RPMI7951 (cell line): ENCODE results near the gene CCDC102A. TPM values are rescaled to one million over a fixed set of nuclear protein-coding genes. Genes with fewer than 3 reads are reported as not detected.

ENCODE experiments used
- DNase-seq: peaks from one replicate; pipeline ENCODE4 v3.0.0-alpha.2; 2012; ENCODE audit warnings: low read depth
- total RNA-seq: library from RNA; depleted of rRNA; stranded (reverse); fragments of >200 nt; shearing (Covaris generic); gene quantifications from 2 replicates; pipeline ENCODE4 v1.2.3, GENCODE V29; 2014; rRNA removed

CCDC102A gene
- total RNA-seq, 1 experiment from 2014 or later = 13.3 TPM

DNA sequence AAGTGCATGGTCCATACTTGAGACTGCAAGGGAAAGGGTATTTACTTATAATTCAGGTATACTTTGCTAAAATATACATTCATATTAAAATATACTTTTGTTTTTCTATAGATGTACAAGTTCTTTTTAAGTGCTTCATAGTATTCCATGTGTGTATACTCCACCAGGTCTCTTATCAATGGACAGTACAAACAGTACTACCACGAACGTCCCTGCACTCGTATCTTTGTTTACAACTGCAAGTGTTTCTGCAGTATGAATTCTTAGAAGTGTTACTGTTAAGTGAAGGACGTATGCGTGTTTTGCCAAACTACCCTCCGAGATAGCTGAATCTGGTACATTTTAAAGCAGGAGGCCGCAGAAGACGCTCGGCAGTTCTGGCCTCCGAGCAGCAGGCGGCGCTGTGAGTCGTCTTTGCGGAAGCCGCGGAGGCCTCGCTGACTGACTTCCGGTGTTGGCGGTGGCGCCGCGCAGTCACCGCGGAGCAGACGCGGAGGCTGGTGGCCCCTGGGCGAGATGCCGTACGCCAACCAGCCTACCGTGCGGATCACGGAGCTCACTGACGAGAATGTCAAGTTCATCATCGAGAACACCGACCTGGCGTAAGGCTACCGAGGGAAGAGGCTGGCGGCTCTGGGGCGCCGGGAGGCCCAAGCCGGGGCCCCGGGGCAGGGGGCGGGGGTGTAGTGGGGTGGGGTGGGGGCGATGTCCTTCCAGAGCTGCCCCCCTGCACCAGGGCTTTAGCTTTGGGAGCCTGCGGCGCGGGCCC lies 74.0 kb downstream of the CCDC102A start, which contains the start of gene POLR2C:
Gene POLR2C, plus strand, starts transcription at position 471 of the 769 bp plus-strand sequence. Its CDS starts 46 bp downstream, at position 517.
- peak; percentile 81 for DNase-seq

Other genes starting within 250 kb of the CCDC102A start
- not detected in 2 replicates for gene CCL22, start 177.8 kb downstream of the CCDC102A start, total RNA-seq
- gene CX3CL1, start 164.1 kb downstream of the CCDC102A start, total RNA-seq = 0.36 and 1.3 TPM in 2 replicates
- gene CCL17, start 131.8 kb downstream of the CCDC102A start, total RNA-seq = not detected in 2 replicates
- 68.0 and 68.9 TPM in 2 replicates for gene CIAPIN1, start 89.2 kb downstream of the CCDC102A start, total RNA-seq
- 51.3 and 56.6 TPM in 2 replicates for gene COQ9, start 89.1 kb downstream of the CCDC102A start, total RNA-seq
- 171 and 186 TPM in 2 replicates for gene POLR2C, start 73.9 kb downstream of the CCDC102A start, total RNA-seq
- gene DOK4, start 50.1 kb downstream of the CCDC102A start, total RNA-seq = 16.4 and 17.9 TPM in 2 replicates
- gene ADGRG5, start 6.1 kb upstream of the CCDC102A start, total RNA-seq = 0.24 TPM in 1 of 2 replicates, not detected in the other
- 3.7 and 9.8 TPM in 2 replicates for gene ADGRG1, start 92.1 kb upstream of the CCDC102A start, total RNA-seq
- not detected in 2 replicates for gene ADGRG3, start 131.7 kb upstream of the CCDC102A start, total RNA-seq
- gene DRC7, start 158.2 kb upstream of the CCDC102A start, total RNA-seq = not detected in 2 replicates
- gene KATNB1, start 199.2 kb upstream of the CCDC102A start, total RNA-seq = 17.7 and 19.8 TPM in 2 replicates